Activated T-cell treated with anti-CD3 and anti-CD28 coated beads for 48 hours (primary cell): ENCODE measurements around the gene EGLN3.

ENCODE experiments used
- DNase-seq: peaks from one replicate; pipeline ENCODE4 v3.0.0-alpha.2; 2020; ENCODE audit warnings: low read depth

The EGLN3 gene

GRCh38 chr14:33910435-33910834 lies 40.4 kb downstream of the EGLN3 start:
- no peak for DNase-seq

GRCh38 chr14:33909380-33910084 lies 41.3 kb downstream of the EGLN3 start:
- no peak for DNase-seq

DNA sequence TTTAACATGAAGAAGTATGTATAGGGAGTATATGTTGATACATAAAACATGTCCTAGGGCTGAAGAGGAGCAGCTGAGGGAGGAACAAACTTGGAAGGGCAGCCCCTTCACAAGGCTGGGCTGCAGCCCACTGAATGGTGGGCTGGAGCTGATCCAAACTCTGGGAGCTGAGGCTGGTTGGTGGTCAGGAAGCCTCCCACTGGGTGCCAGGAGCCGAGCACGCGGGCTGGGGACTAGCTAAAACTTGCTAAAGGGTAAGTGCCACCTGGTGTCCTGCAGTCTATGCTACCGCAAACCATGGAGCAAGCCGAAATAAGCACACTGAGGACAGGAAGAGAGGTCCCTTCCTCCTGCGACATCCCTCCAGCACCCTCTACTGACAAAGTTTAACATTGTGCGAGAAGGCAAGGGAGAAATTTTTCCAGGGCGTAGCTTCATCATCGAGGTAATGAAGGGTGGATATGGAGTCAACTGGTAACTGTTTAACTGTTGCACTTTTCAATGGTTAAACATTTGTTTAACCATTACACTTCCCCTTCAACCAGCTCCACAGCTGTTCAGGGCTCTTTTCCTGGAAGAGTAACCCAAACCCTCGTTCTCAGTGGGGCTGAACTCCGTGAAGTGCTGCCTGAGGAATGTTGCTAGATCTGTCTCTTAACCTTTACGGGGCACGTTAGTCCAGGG lies 42.2 kb downstream of the EGLN3 start:
- DNase-seq: no peak

DNA sequence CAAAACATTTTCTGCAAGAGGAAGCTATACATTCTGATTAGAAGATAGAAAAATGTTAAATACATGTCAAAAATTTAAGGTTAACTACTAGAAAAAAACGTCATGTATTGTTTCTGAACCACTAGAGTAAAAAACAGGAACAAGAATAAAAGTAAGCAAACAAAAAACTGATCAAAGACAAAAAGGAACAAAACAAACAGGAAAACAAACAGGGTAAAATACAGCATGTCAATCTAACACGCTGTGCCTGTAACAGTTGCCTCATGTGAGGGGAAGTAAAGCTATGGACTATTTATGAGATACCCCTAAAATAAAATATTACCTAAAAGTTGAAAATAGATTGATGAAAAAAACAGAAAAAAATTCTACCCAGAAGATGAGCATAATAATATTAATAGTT lies 43.9 kb downstream of the EGLN3 start:
- DNase-seq: no peak

DNA sequence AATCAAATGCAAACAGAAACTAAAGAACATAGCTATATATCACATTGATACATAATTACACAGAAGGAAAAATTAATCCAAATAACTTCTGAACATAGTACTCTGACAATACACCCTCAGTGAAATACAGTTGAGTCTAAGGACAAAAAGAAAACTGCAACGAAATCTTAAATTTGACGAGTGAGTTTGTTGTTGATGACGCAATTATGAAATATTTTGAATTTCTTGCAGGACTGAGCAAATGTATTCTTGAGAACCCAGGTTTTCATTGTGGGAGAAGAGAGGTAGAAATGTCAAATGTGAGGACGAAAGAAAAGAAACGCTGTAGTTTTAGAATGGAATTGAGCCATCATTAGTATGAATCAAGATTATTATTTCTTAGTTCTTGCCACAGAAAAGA lies 46.3 kb downstream of the EGLN3 start:
- DNase-seq: no peak

DNA sequence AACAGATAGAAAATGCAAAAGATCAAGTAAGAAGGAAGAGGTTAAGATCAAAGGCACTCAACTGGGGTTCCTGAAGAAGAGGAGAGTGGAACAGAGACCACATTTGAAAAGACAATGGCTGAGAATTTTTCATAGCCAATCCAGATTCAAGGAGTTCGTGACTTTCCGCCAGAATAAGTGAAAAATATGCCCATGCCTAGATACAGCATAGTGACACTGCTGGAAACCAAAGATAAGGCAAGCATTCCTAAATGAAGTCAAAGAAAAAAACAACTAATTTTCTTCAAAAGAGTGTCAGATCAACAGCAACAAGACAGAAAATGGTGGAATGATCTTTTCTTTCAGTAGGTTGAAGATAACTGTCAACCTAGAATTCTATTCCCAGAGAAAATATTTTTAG lies 47.5 kb downstream of the EGLN3 start:
- no peak for DNase-seq

GRCh38 chr14:33902363-33902762 lies 48.5 kb downstream of the EGLN3 start:
- DNase-seq: no peak

GRCh38 chr14:33901426-33902155 lies 49.3 kb downstream of the EGLN3 start:
- no peak for DNase-seq

- DNase-seq: no peak
Observed at GRCh38 chr14:33900706-33901105, 50.2 kb downstream of the EGLN3 start.

- no peak for DNase-seq
Observed at GRCh38 chr14:33899723-33900341, 51.0 kb downstream of the EGLN3 start.

GRCh38 chr14:33897878-33898535 lies 52.9 kb downstream of the EGLN3 start:
- DNase-seq: no peak

GRCh38 chr14:33897382-33897781 lies 53.5 kb downstream of the EGLN3 start:
- DNase-seq: no peak

DNA sequence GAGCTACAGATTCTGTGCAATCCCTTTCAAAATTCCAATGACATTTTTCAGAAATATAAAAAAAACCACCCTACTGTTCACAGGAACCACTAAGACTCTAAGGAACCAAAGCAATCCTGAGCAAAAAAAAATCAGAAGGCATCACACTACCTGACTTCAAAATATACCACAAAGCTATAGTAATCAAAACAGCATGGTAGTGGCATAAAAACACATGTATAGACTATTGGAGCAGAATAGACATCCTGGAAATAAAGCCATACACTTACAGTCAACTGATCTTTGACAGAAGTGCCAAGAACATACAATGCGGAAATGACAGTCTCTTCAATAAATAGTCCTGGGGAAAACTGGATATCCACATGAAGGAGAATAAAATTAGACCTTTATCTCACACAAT lies 56.5 kb downstream of the EGLN3 start:
- DNase-seq: no peak

DNA sequence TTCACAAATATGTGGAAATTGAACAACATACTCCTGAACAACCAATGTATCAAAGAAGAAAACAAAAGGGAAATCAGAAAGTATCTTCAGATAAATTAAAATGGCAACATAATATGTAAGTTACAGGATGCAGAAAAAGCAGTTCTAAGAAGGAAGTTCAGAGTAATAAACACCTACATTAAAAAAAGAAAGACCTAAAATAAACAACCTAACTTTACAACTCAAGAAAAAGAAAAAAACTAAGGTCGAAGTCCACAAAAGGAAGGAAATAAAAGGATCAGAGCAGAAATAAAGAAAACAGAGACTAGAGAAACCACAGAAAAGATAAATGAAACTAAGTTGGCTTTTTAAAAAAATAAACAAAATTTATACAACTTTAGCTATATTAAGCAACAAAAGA lies 59.2 kb downstream of the EGLN3 start:
- no peak for DNase-seq

DNA sequence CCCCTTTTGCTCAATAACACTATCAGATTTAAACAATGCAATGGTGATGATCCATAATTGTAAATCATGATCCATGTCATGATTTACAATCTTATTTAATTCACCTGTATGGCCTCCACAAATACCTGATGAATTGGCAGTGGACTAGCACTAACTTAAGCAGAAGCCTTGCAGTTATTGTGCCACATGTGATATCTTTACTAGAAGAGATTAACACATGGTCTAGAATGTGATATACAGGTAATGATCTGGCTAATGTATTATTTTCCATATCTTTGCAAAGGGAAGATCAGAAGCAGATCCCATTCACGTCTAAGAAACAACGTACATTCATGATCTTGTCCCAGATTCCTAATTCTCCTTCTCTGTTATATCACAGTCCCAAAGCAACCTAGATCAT lies 66.0 kb downstream of the EGLN3 start:
- DNase-seq: no peak

- no peak for DNase-seq
Observed at GRCh38 chr14:33880330-33880729, 70.5 kb downstream of the EGLN3 start.

- DNase-seq: no peak
Observed at GRCh38 chr14:33879684-33880286, 71.1 kb downstream of the EGLN3 start.

GRCh38 chr14:33876274-33876673 lies 74.6 kb downstream of the EGLN3 start:
- DNase-seq: no peak
